Inflammatory macrophage (primary cell): ENCODE measurements around the gene SCAP.
A peak's percentile ranks its signal among the peaks of the same experiment; 100 is the strongest.

Experiments used
- DNase-seq, 2 donors: peaks; one replicate each; pipeline ENCODE4 v3.0.0-alpha.2; 2020 to 2022

Gene SCAP

GRCh38 chr3:47412842-47413520 lies 62.8 kb downstream of the SCAP start:
- no peak for DNase-seq

DNA sequence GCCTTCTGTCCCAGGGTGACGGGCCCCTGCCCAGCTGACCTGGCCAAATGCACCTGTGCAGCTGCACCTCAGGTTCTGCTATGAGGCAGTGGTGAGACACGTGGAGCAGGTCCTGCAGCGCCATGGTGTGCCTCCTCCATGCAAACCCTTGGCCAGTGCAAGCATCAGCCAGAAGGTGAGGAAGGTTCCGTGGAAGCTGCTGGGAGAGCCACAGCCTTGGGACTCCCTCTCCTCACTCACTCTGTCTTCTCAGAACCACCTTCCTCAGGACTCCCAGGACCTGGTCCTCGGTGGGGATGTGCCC lies 63.3 kb downstream of the SCAP start:
- DNase-seq = no peak

GRCh38 chr3:47411696-47412452 lies 63.9 kb downstream of the SCAP start:
- DNase-seq = no peak

DNA sequence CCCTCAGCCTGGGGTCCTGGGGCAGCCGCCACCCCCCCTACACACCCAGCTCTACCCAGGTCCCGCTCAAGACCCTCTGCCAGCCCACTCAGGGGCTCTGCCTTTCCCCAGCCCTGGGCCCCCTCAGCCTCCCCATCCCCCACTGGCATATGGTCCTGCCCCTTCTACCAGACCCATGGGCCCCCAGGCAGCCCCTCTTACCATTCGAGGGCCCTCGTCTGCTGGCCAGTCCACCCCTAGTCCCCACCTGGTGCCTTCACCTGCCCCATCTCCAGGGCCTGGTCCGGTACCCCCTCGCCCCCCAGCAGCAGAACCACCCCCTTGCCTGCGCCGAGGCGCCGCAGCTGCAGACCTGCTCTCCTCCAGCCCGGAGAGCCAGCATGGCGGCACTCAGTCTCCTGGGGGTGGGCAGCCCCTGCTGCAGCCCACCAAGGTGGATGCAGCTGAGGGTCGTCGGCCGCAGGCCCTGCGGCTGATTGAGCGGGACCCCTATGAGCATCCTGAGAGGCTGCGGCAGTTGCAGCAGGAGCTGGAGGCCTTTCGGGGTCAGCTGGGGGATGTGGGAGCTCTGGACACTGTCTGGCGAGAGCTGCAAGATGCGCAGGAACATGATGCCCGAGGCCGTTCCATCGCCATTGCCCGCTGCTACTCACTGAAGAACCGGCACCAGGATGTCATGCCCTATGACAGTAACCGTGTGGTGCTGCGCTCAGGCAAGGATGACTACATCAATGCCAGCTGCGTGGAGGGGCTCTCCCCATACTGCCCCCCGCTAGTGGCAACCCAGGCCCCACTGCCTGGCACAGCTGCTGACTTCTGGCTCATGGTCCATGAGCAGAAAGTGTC lies 64.7 kb downstream of the SCAP start:
- no peak for DNase-seq

DNA sequence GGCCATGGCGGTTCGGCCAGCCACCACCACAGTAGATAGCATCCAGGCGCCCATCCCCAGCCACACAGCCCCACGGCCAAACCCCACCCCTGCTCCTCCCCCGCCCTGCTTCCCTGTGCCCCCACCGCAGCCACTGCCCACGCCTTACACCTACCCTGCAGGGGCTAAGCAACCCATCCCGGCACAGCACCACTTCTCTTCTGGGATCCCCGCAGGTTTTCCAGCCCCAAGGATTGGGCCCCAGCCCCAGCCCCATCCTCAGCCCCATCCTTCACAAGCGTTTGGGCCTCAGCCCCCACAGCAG lies 65.4 kb downstream of the SCAP start:
- no peak for DNase-seq

GRCh38 chr3:47409688-47410416 lies 65.9 kb downstream of the SCAP start:
- no peak for DNase-seq

DNA sequence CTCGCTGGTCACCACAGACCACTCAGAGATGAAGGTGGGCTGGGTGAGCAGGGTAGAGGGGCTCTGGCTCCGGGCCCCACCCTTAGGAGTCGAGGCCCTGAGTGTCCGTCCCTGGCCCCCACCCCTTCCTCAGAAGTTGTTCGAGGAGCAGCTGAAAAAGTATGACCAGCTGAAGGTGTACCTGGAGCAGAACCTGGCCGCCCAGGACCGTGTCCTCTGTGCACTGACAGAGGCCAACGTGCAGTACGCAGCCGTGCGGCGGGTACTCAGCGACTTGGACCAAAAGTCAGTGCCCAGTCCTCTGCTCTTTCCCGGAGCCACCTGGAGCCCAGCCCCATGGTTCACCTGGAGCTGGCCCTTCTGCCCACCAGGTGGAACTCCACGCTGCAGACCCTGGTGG lies 66.5 kb downstream of the SCAP start:
- no peak for DNase-seq

DNA sequence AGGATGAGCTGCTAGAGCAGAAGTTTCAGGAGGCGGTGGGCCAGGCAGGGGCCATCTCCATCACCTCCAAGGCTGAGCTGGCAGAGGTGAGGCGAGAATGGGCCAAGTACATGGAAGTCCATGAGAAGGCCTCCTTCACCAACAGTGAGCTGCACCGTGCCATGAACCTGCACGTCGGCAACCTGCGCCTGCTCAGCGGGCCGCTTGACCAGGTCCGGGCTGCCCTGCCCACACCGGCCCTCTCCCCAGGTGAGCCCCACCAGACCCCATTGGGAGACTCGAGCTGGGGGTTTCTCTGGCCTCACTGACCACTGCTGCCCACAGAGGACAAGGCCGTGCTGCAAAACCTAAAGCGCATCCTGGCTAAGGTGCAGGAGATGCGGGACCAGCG lies 66.9 kb downstream of the SCAP start:
- DNase-seq = no peak

GRCh38 chr3:47407896-47408838 lies 67.6 kb downstream of the SCAP start:
- no peak for DNase-seq

- DNase-seq = no peak
Measured at GRCh38 chr3:47407237-47407636, 68.5 kb downstream of the SCAP start.

GRCh38 chr3:47406762-47407149 lies 69.0 kb downstream of the SCAP start:
- DNase-seq = no peak

DNA sequence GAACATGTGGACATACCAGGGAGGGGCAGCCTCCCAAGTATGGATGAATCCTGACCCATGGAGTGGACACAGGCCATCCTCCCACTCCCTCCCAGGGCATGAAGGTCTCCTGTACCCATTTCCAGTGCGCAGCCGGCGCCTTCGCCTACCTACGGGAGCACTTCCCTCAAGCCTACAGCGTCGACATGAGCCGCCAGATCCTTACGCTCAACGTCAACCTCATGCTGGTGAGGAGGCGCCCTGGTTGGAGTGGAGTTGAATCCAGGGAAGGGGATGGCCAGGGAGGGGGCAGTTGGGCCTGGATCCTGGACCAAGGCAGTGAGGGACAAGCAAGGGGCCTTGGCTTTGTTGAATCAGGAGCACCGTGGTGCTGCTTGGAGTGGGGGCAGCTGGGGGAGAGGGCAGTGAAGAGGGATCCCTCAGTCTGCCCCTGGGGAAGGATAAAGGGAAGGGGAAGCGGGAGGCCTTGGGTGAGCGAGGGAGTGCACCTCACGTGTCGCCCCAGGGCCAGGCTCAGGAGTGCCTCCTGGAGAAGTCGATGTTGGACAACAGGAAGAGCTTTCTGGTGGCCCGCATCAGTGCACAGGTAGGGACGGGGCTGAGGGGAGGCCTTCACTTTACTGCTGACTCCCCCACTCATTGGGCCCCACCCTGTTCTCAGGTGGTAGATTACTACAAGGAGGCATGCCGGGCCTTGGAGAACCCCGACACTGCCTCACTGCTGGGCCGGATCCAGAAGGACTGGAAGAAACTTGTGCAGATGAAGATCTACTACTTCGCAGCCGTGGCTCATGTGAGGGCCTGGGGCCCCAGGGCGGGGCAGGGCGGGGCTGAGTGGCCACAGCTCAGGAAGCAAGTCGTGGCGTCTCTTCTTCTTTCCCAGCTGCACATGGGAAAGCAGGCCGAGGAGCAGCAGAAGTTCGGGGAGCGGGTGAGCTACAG lies 69.7 kb downstream of the SCAP start:
- no peak for DNase-seq

DNA sequence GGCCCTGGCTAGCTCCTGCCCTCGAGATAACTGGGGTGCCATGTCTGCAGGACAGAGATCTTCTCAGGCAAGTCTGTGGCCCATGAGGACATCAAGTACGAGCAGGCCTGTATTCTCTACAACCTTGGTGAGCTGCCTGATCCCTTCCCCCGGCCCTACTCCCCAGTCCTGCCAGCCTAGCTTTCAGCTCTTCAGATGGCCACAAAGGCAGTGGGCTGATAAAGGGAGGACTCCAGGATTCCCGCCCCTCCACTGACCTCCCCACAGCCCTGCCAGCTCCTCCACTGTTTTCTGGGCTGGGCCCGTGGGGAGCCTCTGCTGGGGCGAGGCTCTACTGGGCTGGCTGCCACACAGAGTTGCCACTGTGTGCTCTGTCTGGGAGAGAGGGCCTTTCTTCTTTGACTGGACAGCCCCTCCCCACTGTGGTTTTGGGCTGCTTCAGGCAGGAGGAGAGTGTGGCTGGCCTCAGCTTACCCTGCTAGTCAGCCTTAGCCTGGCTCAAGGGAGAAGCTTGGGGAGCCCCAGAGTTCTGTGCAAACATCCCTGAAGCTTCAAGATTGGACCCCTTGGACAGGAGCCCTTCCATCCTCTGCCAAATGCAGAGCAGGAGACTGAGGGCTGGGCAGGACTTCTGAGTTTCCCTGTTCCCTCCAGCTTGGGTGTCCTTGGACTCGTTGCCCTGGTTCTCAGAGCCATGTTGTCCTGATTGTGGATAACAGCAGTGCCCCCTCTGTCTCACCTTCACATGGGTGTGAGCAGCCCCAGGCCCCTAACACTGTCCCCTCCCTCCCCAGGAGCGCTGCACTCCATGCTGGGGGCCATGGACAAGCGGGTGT lies 70.6 kb downstream of the SCAP start:
- DNase-seq = no peak

- no peak for DNase-seq
Measured at GRCh38 chr3:47404431-47404876, 71.3 kb downstream of the SCAP start.

DNA sequence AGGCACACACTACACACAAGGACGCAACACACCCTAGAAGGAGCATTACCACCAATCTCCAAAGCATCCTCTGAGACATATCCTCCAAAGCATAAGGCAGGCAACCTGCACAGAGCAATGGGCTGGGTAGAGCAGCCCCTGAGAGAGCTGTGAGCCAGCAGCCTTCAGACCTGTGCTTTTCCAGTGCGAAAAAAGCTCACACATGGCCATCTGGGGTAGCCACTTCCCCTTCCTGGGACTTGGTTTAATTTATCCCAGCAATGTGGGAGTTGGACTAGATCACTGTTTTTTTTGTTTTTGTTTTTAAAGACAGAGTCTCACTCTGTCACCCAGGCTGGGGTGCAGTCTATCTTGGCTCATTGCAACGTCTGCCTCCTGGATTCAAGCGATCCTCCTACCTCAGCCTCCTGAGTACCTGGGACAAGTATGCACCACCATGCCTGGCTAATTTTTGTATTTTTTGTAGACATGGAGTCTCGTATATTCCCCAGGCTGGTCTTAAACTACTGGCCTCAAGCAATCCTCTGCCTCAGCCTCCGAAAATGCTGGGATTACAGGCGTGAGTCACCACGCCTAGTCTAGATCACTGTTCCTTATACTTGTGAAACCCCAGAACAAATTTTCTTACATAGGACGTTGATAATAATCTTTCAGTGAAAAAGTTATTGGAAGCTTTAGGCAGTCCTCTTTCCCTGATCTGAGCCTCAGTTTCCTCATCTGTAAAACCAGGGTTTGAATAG lies 76.0 kb downstream of the SCAP start:
- peak; percentile 34 to 49 for DNase-seq

- no peak for DNase-seq
Measured at GRCh38 chr3:47399016-47399415, 76.7 kb downstream of the SCAP start.

DNA sequence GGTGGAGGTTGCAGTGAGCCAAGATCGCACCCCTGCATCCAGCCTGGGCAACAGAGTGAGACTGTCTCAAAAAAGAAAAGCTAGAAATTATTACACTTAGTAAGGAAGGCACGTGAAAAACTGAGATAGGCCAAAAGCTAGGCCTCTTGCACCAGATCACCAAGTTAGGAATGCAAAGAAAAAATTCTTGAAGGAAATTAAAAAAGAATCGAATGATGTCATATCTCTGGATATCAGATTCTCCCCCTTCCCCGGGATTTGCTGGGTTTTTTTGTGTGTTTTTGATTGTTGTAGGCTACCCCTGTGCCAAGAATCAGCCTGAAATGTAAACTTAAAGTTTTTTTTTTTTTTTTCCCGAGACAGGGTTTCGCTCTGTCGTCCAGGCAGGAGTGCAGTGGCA lies 77.5 kb downstream of the SCAP start:
- DNase-seq = no peak

- no peak for DNase-seq
Measured at GRCh38 chr3:47394881-47395280, 80.9 kb downstream of the SCAP start.
